H1 (cell line): ENCODE data around the gene CDKL5.

Experiments used
- CTCF ChIP-seq, 3 experiments: IDR thresholded peaks; 1 replicate in 2 of 3; 2 replicates in 1 of 3; pipeline versions ENCODE4 v1.5.1 to v1.6.1; 2011; ENCODE audit warnings: low read length in 3 of 3, mild to moderate bottlenecking in 3 of 3, inconsistent platforms in 2 of 3, low read depth in 1 of 3, moderate library complexity in 1 of 3; ENCODE audit not compliant: insufficient read depth in 1 of 3; ENCODE audit errors: control extremely low read depth in 1 of 3
- POLR2A ChIP-seq, 2 experiments: IDR thresholded peaks; 1 replicate in 1 of 2; 2 replicates in 1 of 2; pipeline ENCODE4 v1.6.1; 2011; ENCODE audit warnings: low read depth in 2 of 2, low read length in 2 of 2, mild to moderate bottlenecking in 2 of 2; ENCODE audit errors: control extremely low read depth in 1 of 2

DNA sequence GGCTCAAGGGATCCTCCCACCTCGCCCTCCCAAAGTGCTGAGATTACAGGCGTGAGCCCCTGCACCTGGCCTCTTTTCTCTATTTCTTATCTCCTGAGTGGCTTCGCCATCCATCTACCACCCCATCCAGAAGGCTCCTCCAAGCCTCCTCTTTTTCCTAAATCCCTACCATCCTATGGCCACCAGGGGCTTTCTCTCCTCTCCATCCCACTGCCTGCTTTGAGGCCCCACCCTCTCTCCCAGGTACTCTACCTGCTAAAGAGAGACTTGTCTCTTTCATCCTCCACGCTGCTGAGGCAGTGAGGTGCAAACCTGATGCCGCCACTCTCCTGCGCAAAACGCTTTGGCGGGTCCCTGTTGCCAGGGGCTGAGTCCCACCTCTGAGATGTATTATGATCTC, 239.5 kb downstream of the CDKL5 start:
- TF ChIP-seq POLR2A (IDR thresholded peaks at IDR 0.05; ENCODE audit: control extremely low read depth in 1 of 2, low read depth in 2 of 2, low read length in 2 of 2) (no peak), CTCF (IDR thresholded peaks at IDR 0.05; ENCODE audit: control extremely low read depth in 1 of 3, insufficient read depth in 1 of 3, low read depth in 1 of 3, low read length in 3 of 3) (peak; percentile 30 to 55 (median 33))
